ENCODE data around the gene RCOR2.

Gene RCOR2

GRCh38 chr11:63922673-63923192, 5.8 kb upstream of the RCOR2 start:
- DNase-seq: no peak

DNA sequence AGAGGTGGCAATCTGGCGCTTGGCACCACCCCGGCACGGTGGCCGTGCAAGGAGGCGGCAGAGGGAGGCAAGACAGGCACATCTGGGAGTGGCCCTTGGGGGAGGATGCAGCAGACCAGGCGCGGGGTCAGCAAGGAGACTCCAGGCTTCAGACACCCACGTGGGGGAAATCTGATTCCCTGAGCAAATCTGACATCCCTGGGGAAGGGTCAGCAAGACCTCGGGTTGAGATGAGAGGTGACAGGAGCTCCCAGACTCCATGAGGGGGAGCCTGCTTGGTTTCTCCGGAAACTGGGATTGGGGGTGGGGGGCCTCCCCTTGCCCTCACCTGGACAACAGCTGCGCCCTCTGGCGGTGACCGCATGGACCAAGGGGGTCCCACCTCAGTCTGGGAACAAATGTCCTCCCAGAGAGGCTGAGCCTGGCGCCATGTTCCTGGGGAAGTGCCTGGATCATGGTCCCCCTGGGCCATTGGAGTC, 4.0 kb upstream of the RCOR2 start:
- DNase-seq: no peak

DNA sequence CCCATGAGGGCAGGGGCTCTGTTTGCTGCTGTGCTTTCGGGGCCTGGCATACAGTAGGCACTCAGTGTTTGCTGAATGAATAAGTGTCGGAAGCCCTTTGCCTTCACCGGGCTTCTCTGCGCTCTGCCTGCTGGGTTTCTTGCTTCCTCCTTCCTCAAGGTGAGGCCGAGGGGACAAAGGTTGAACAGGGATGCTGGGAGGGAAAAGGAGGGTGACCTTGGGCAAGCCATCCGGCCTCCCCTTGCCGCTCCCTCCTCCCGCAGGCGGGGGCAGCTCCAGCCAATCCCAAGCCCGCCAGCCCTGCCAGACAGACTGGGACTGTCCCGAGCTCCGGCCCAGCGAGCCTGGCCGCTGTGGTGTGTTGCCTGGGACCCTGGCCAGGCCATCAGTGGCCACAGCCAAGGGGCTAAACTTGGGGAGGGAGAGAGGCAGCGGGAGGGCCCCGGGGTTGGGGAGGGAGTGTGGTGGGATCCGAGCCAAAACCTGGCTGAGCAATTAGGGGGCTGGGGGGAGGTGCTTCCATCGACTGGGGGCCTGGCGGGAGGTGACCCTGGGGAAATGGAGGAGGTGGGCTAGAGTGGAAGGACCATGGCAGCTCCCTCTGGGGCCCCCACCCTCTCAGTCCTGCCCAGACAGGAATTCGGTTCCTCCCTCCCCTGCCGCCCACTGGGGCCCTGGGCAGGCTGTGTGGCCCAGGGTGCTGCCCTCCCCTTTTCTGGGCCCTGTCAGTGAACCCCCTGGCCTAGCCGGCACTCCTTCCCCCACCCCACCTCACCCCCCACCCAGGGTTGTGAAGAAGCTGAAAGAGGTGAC, 3.4 kb upstream of the RCOR2 start:
- DNase-seq: peak; percentile 89

GRCh38 chr11:63919267-63920125, 2.5 kb upstream of the RCOR2 start:
- peak; percentile 85 for DNase-seq

- peak; percentile 81 for DNase-seq
These were observed 1.7 kb upstream of the RCOR2 start for GRCh38 chr11:63918507-63919191.

GRCh38 chr11:63917692-63918506, 935 bp upstream of the RCOR2 start:
- peak; percentile 90 for DNase-seq

- peak; percentile 76 for DNase-seq
These were observed 765 bp downstream of the RCOR2 start for GRCh38 chr11:63915961-63916836.

DNA sequence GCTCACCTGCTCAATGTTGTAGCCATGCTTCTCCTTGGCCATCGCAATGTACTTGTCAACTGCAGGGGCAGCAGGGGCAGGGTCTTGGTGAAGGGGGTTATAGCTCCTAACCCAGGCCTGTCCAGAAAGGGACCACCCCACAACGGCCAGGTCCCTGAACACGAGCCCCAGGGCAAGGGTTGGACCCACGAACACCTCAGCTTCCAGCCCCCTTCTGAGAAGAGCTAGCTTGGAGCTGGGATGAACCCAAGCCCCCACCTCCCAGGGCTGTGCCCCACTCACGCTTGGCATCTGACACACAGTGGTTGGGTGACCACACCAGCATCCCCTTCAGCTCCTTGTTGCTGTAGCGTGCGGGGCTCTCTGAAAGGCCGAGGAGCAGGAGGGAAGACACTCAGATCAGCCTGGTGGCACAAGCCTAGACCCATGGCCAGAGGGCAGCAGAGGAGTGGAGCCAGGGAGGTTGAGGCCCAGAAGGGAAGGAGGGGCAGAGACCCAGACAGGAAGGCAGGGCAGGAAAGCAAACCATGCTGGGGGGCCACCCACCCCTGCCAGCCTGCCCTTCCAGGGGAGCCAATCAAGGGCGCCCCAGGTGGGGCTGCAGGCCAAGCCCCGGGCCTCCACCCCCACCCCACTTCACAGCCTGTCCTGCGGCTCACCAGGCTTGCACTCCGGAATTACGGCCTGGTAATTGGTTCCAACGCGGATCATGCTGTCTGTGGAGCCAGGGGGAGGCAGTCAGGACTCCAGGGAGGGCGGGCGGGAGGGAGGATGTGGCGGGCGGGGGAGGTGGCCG, 1.9 kb downstream of the RCOR2 start:
- peak; percentile 51 for DNase-seq

DNA sequence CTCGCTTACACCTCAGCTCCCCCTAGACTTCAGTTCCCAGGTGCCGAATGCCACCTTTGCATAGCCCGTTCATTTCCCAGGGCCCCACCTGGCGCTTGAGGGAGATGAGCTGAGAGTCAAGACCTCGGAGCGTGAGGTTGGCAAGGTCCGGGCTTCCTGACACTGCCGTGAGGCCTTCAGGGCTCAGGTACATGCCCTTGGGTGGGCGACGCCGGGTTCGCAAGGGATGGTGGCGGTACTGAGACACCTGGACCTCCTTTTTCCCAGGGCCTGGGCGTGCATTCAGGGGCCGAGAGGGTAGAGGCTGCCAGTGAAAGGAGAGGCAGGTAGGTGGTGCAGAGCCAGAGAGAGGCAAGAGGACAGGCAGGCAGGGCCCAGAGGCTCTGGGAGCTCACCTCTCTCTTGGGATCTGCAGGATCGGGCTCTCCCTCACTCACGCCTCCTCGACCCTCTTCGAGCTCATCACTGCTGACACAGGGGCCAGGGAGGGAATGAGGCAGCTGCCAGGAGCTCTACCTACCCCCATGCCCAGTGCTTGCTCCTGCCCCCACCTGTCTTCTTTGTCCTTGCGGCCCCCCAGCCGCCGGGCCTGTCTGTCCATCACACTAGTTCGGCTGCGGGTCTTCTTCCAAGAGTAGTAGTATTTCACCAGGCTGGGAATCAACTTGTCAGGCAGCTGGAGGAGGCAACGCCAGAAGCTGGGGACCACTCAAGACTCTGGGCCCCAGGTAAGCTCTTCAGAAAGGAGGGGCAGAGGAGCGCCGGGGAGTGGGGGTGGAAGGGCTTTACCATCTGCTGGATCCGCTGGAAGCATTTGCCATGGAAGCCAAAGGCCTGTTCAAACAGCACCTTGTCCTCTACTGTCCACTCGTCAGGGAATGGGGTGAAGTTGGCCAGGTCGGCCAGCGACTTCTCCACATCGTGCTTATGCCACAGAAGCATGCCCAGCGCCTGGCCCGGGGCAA, 2.8 kb downstream of the RCOR2 start:
- DNase-seq: no peak

DNA sequence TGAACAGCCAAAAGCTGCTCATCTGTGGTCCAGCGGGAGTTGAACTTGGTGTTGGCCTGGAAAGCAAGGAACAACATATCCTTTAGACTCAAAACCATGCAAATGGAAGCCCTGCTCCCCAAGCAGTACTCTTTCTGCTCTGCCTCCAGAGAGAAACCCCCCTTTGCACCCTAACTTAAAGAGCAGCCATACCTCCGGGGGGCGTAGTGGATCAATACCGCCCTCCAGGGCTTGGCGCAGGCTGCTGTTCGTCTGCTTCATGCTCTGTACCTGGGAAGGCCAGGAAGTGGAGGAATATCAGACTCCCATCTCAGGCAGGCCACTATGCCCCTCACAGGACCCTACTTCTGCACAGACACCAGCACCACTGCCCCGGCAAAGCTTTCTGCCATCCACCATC, 4.3 kb downstream of the RCOR2 start:
- DNase-seq: no peak

GRCh38 chr11:63911876-63912275, 5.1 kb downstream of the RCOR2 start:
- DNase-seq: no peak

DNA sequence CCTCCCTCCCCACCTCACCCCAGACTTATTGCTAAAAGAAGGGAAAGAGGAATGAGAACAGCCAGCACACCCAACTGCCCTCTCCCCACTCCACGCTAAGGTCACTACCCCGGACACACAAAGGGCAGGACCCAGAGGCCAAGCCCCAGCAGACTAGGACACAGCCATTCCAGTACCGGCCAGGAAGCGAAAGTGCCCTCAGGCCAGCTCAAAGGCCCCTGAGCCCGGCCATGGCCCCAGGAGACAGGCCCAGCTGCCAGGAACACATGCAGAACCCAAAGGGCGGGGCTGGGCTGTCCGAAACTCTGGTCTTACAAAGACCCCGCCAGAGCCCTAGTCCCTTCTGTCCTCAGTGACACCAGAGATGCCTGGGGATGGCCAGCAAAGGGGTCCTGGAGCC, 5.5 kb downstream of the RCOR2 start:
- peak; percentile 34 for DNase-seq

DNA sequence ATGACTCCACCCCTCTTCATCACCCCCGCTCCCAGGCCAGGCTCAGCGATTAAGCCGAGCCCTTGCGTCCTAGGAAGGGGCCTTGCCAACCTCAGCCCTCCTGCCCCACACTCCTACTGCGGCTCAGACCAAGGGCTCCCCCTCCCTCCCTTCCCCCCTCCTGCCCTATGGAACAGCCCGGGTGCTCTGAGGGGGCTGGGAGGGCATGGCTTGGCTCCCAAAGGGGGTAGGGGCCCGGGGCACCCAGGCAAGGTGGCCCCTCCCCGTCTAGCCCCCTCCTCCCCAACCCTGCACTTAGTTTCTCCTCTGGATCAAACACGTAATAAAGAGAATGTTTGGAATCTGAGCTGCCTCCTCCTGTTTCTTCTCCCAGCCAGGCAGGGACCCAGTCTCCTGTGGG, 6.3 kb downstream of the RCOR2 start:
- no peak for DNase-seq

DNA sequence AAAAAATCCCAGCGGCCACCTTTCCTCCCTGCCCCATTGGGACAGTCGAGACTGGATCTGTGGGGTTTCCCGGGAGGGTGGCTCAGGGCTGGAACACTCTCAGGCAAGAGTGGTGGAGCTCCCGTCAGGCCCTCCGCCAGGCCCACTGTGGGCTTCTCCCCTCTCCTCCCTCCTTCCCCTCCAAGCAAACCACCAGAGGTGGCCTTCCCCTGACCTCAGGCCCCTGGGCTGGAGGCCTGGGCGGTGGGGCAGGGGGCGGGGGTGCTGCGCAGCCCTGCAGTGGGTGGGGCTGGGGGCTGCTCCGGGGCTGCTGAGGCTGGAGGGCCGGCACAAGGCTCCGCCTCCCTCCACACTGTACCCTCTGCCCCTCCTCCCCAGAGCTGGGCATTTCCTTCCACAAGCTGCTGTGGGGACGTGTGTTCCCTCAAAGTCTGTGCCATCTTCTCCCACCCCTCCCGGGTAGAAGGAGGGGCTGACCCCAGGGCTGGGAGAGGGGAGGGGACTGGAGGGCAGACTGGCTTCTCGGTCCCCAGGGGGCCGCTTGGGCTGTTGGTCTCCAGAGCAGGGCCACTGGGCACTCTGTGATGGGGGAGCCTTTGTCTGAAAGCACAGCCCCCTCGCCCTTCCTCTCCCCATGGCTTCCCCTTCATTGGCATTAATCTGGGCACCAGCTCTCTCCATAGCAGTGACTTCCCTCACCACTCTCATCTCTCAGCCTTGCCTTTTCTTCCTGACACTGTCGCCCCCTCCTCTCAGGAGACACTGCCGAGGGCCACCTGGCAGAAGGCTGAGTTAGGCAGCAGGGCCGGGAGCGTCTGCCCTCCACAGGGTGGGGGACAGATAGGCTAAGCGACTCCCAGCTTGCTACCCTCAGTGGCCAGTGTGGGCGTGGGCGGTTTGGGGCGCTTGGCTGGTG, 7.1 kb downstream of the RCOR2 start:
- peak; percentile 79 for DNase-seq

DNA sequence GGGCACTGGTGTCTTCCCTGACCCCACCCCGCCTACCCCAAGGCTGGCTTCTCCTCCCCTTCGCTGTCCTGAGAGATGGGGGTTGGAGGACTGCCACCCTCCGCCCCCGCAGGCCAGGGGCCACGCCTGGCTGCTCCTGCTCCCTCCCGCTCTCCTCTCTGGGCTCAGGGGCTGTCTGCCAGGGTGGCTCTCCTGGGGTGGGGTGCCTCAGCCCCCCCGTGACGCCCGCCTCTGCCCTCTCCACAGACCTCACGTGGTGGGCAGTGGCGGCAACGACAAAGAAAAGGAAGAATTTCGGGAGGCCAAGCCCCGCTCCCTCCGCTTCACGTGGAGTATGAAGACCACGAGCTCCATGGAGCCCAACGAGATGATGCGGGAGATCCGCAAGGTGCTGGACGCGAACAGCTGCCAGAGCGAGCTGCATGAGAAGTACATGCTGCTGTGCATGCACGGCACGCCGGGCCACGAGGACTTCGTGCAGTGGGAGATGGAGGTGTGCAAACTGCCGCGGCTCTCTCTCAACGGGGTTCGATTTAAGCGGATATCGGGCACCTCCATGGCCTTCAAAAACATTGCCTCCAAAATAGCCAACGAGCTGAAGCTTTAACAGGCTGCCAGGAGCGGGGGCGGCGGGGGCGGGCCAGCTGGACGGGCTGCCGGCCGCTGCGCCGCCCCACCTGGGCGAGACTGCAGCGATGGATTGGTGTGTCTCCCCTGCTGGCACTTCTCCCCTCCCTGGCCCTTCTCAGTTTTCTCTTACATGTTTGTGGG, 8.1 kb downstream of the RCOR2 start:
- peak; percentile 80 for DNase-seq

GRCh38 chr11:63907808-63908530, 9.0 kb downstream of the RCOR2 start:
- DNase-seq: no peak

All from right hindlimb (tissue), 1 donor.